Liver (tissue), 9 donors: Measurements from ENCODE around the gene KCNK3. TPM values are rescaled to one million over a fixed set of nuclear protein-coding genes. Genes with fewer than 3 reads are reported as not detected.

ENCODE experiments used
- DNase-seq: peaks from one replicate; pipeline ENCODE4 v3.0.0-alpha.2; 2017; ENCODE audit warnings: low spot score
- H3K27ac ChIP-seq, 2 donors: one replicate each; pipeline ENCODE4 v1.7.0; 2013; ENCODE audit warnings: inconsistent platforms in 2 of 2, low read length in 2 of 2, control low read depth in 1 of 2, low read depth in 1 of 2, mild to moderate bottlenecking in 1 of 2
- H3K27me3 ChIP-seq, 4 donors: one replicate each; pipeline versions ENCODE4 v1.6.1 to v1.7.0; 2013; ENCODE audit warnings: low read length in 3 of 4, inconsistent platforms in 1 of 4, mild to moderate bottlenecking in 1 of 4, moderate library complexity in 1 of 4; ENCODE audit not compliant: control insufficient read depth in 4 of 4, insufficient read depth in 4 of 4
- H3K36me3 ChIP-seq, 4 donors: one replicate each; pipeline versions ENCODE4 v1.6.1 to v1.7.0; 2013; ENCODE audit warnings: low read length in 3 of 4, mild to moderate bottlenecking in 3 of 4, low read depth in 1 of 4, moderate library complexity in 1 of 4; ENCODE audit not compliant: control insufficient read depth in 4 of 4, insufficient read depth in 3 of 4
- H3K4me1 ChIP-seq, 4 donors: one replicate each; pipeline versions ENCODE4 v1.6.1 to v1.7.0; 2013; ENCODE audit warnings: low read length in 3 of 4, mild to moderate bottlenecking in 3 of 4, moderate library complexity in 1 of 4; ENCODE audit not compliant: control insufficient read depth in 4 of 4, insufficient read depth in 4 of 4
- H3K4me3 ChIP-seq, 3 donors: one replicate each; pipeline versions ENCODE4 v1.6.1 to v1.7.0; 2013; ENCODE audit warnings: low read length in 3 of 3, control low read depth in 1 of 3, low read depth in 1 of 3, mild to moderate bottlenecking in 1 of 3
- H3K9ac ChIP-seq, 2 donors: one replicate each; pipeline ENCODE4 v1.7.0; 2013; ENCODE audit warnings: low read length in 2 of 2, mild to moderate bottlenecking in 2 of 2, moderate library complexity in 2 of 2, control low read depth in 1 of 2, low read depth in 1 of 2
- H3K9me3 ChIP-seq, 4 donors: one replicate each; pipeline versions ENCODE4 v1.6.1 to v1.7.0; 2013; ENCODE audit warnings: low read length in 3 of 4; ENCODE audit not compliant: control insufficient read depth in 4 of 4
- ATF3 ChIP-seq: IDR thresholded peaks from 2 replicates; pipeline ENCODE4 v1.6.1; 2016; ENCODE audit warnings: antibody characterized with exemption
- CTCF ChIP-seq: fragments of 150-350 bp; IDR thresholded peaks from 2 replicates; pipeline ENCODE4 v1.5.1; 2017; ENCODE audit warnings: improper control_type of control experiment, low read depth, low read length; ENCODE audit not compliant: missing input control
- EGR1 ChIP-seq, 2 donors: IDR thresholded peaks; 2 replicates each; pipeline ENCODE4 v1.6.1; 2016 to 2018; ENCODE audit warnings: antibody characterized with exemption in 2 of 2, low read depth in 2 of 2
- FOXA1 ChIP-seq: IDR thresholded peaks from 2 replicates; pipeline ENCODE4 v1.6.1; 2016; ENCODE audit warnings: antibody characterized with exemption
- FOXA2 ChIP-seq: IDR thresholded peaks from 2 replicates; pipeline ENCODE4 v1.6.1; 2016; ENCODE audit warnings: antibody characterized with exemption
- GABPA ChIP-seq, 2 donors: IDR thresholded peaks in 1 of 2; conservative IDR thresholded peaks in 1 of 2; 2 replicates each; pipeline ENCODE4 v1.6.1; 2016; ENCODE audit warnings: antibody characterized with exemption in 2 of 2, mild to moderate bottlenecking in 1 of 2, moderate library complexity in 1 of 2
- HNF4A ChIP-seq, 2 donors: conservative IDR thresholded peaks; 2 replicates each; pipeline ENCODE4 v1.6.1; 2016; ENCODE audit warnings: antibody characterized with exemption in 2 of 2, mild to moderate bottlenecking in 2 of 2
- HNF4G ChIP-seq: IDR thresholded peaks from 2 replicates; pipeline ENCODE4 v1.6.1; 2016; ENCODE audit warnings: antibody characterized with exemption
- JUND ChIP-seq, 2 donors: IDR thresholded peaks; 2 replicates each; pipeline ENCODE4 v1.6.1; 2016; ENCODE audit warnings: antibody characterized with exemption in 2 of 2
- MAX ChIP-seq: IDR thresholded peaks from 2 replicates; pipeline ENCODE4 v1.6.1; 2016; ENCODE audit warnings: antibody characterized with exemption
- NR2F2 ChIP-seq: IDR thresholded peaks from 2 replicates; pipeline ENCODE4 v1.6.1; 2016; ENCODE audit warnings: antibody characterized with exemption
- RAD21 ChIP-seq, 2 donors: IDR thresholded peaks; 2 replicates each; pipeline ENCODE4 v1.6.1; 2016; ENCODE audit warnings: antibody characterized with exemption in 2 of 2, mild to moderate bottlenecking in 2 of 2
- REST ChIP-seq: IDR thresholded peaks from 2 replicates; pipeline ENCODE4 v1.6.1; 2016; ENCODE audit warnings: antibody characterized with exemption, mild to moderate bottlenecking
- RXRA ChIP-seq, 2 donors: IDR thresholded peaks; 2 replicates each; pipeline ENCODE4 v1.6.1; 2017 to 2018; ENCODE audit warnings: antibody characterized with exemption in 2 of 2, mild to moderate bottlenecking in 1 of 2
- SP1 ChIP-seq: IDR thresholded peaks from 2 replicates; pipeline ENCODE4 v1.6.1; 2018; ENCODE audit warnings: antibody characterized with exemption, mild to moderate bottlenecking
- TAF1 ChIP-seq: conservative IDR thresholded peaks from 2 replicates; pipeline ENCODE4 v1.6.1; 2016; ENCODE audit warnings: antibody characterized with exemption, mild to moderate bottlenecking
- YY1 ChIP-seq: IDR thresholded peaks from 2 replicates; pipeline ENCODE4 v1.6.1; 2016; ENCODE audit warnings: antibody characterized with exemption, mild to moderate bottlenecking
- ZBTB33 ChIP-seq: IDR thresholded peaks from 2 replicates; pipeline ENCODE4 v1.6.1; 2016; ENCODE audit warnings: antibody characterized with exemption
- WGBS: extraction: QIAGEN DNeasy Blood & Tissue Kit; methylation state at CpG from one replicate; pipeline ENCODE4 v1.1.7; 2013; 5-methylcytosine and 5-hydroxymethylcytosine counted together
- polyA plus RNA-seq, 2 donors: library from polyadenylated mRNA; stranded (reverse) in 1 of 2; unstranded in 1 of 2; fragments of 200-250 nt in 1 of 2; fragments of >200 nt in 1 of 2; fragmentation: Nextera tagmentation in 1 of 2; extraction: Ambion mirVana in 1 of 2; gene quantifications; one replicate each; pipeline versions ENCODE4 v1.2.1 to v1.2.3, GENCODE V29; 2013 to 2015
- total RNA-seq, 2 donors: library from RNA; depleted of rRNA; stranded (reverse); fragments of >200 nt; gene quantifications; one replicate each; pipeline ENCODE4 v1.2.3, GENCODE V29; 2014
- donor health status: healthy.
- donor health status: healthy.
- donor health status: healthy.
- donor health status: healthy.
- donor health status: healthy.

The KCNK3 gene
- total and polyA plus RNA-seq, 4 donors, result 0.78 to 6.6 (median 2.6) TPM; not detected in 1

GRCh38 chr2:26709323-26710110, 17.0 kb downstream of the KCNK3 start (continued):
- TF ChIP-seq TAF1 (no peak), ATF3 (no peak), FOXA1 (no peak)

- WGBS, result 91% methylated on average over 9 of the region's 9 CpGs
- Histone ChIP-seq H3K9ac (no peak overlapping the region), H3K27ac (no peak overlapping the region), H3K36me3 (no peaks in the 10 kb centered on the region), H3K4me1 (no peaks in the 10 kb centered on the region), H3K9me3 (no peaks in the 10 kb centered on the region), H3K4me3 (no peak overlapping the region), H3K27me3 (no peaks in the 10 kb centered on the region)
- TF ChIP-seq FOXA1 (no peak), NR2F2 (no peak), JUND (IDR thresholded peaks at IDR 0.05) (no peak), HNF4A (conservative IDR thresholded peaks at IDR 0.05) (no peak), RXRA (IDR thresholded peaks at IDR 0.05) (no peak), SP1 (no peak), YY1 (no peak), TAF1 (no peak), RAD21 (IDR thresholded peaks at IDR 0.05) (no peak), FOXA2 (no peak), MAX (no peak), ZBTB33 (no peak), CTCF (no peak), HNF4G (no peak), EGR1 (IDR thresholded peaks at IDR 0.05; ENCODE audit: low read depth in 2 of 2) (no peak), REST (no peak), ATF3 (no peak), GABPA (IDR thresholded peaks at IDR 0.05 in 1 of 2, conservative IDR thresholded peaks at IDR 0.05 in 1 of 2) (no peak)
- DNase-seq, result no peak
Observed at GRCh38 chr2:26710145-26710544, 17.6 kb downstream of the KCNK3 start.
